IMR-90 (cell line): ENCODE results near the gene RLN3. TPM values are rescaled to one million over a fixed set of nuclear protein-coding genes. Genes with fewer than 3 reads are reported as not detected.

Experiments used
- ATAC-seq: fragments of 200-7000 bp; cut with Tn5 transposase; 2 replicates; pipeline ENCODE4 v1.9.1; 2020; ENCODE audit warnings: low read depth, mild to moderate bottlenecking, moderate library complexity
- BruUV-seq: library from RNA; stranded (reverse); fragments of 400-500 nt; replicated peaks from 2 replicates; lab custom pipeline; 2021; lab: Mats Ljungman, UMichigan
- CTCF ChIA-PET: fragments of 300-600 bp; formaldehyde crosslinking; extraction: SDS; loops from one replicate; lab custom pipeline; 2021; ENCODE audit warnings: antibody characterized with exemption; lab: Yijun Ruan, JAX
- POLR2A ChIA-PET: fragments of 300-600 bp; sonication (Branson Sonifier 250); formaldehyde crosslinking; loops from one replicate; lab custom pipeline; 2022; ENCODE audit warnings: antibody characterized with exemption; ENCODE audit not compliant: unreplicated experiment; lab: Charles Lee
- DNase-seq: peaks from one replicate; pipeline ENCODE4 v3.0.0; 2013
- H2AFZ ChIP-seq: replicated peaks from 2 replicates; pipeline ENCODE3; 2013; ENCODE audit warnings: low read length, mild to moderate bottlenecking; ENCODE audit not compliant: poor library complexity
- H2AK5ac ChIP-seq: 2 replicates; pipeline ENCODE4 v1.6.1; 2013; ENCODE audit warnings: low read depth, low read length, inconsistent platforms
- H2AK9ac ChIP-seq: replicated peaks from 2 replicates; pipeline ENCODE3; 2013; ENCODE audit warnings: mild to moderate bottlenecking, low read depth, low read length, moderate library complexity; ENCODE audit not compliant: poor library complexity
- H2BK120ac ChIP-seq: 2 replicates; pipeline ENCODE4 v1.6.1; 2013; ENCODE audit warnings: low read depth, low read length, inconsistent platforms
- H2BK15ac ChIP-seq: 3 replicates; pipeline ENCODE4 v1.6.1; 2013; ENCODE audit warnings: low read depth, low read length, inconsistent platforms
- H2BK20ac ChIP-seq: 2 replicates; pipeline ENCODE4 v1.6.1; 2013; ENCODE audit warnings: low read depth, mild to moderate bottlenecking, inconsistent platforms, low read length, moderate library complexity
- H2BK5ac ChIP-seq: 2 replicates; pipeline ENCODE4 v1.6.1; 2013; ENCODE audit warnings: mild to moderate bottlenecking, low read depth, low read length, inconsistent platforms; ENCODE audit not compliant: poor library complexity, severe bottlenecking
- H3K14ac ChIP-seq: replicated peaks from 2 replicates; pipeline ENCODE4 v1.6.1; 2013; ENCODE audit warnings: low read depth, low read length, inconsistent platforms
- H3K18ac ChIP-seq: 2 replicates; pipeline ENCODE4 v1.6.1; 2013; ENCODE audit warnings: low read depth, low read length, control low read depth
- H3K23ac ChIP-seq: 2 replicates; pipeline ENCODE4 v1.6.1; 2013; ENCODE audit warnings: low read depth, low read length, inconsistent platforms
- H3K27ac ChIP-seq: 2 replicates; pipeline ENCODE4 v1.5.1; 2013; ENCODE audit warnings: mild to moderate bottlenecking, control low read depth, low read length; ENCODE audit not compliant: insufficient read depth
- H3K27me3 ChIP-seq: 2 replicates; pipeline ENCODE4 v1.6.1; 2013; ENCODE audit warnings: low read length; ENCODE audit not compliant: control insufficient read depth, insufficient read depth
- H3K36me3 ChIP-seq: 2 replicates; pipeline ENCODE4 v1.6.1; 2013; ENCODE audit warnings: low read length, mixed read lengths; ENCODE audit not compliant: control insufficient read depth, insufficient read depth
- H3K4ac ChIP-seq: 2 replicates; pipeline ENCODE4 v1.6.1; 2013; ENCODE audit warnings: low read depth, low read length, inconsistent platforms
- H3K4me1 ChIP-seq: 2 replicates; pipeline ENCODE4 v1.6.1; 2013; ENCODE audit warnings: low read length, mixed read lengths; ENCODE audit not compliant: control insufficient read depth, insufficient read depth
- H3K4me2 ChIP-seq: 2 replicates; pipeline ENCODE4 v1.6.1; 2013; ENCODE audit warnings: low read depth, mild to moderate bottlenecking, control low read depth, low read length, moderate library complexity
- H3K4me3 ChIP-seq: 2 replicates; pipeline ENCODE4 v1.5.1; 2013; ENCODE audit warnings: low read depth, mild to moderate bottlenecking, control low read depth, low read length, moderate library complexity; ENCODE audit not compliant: insufficient read depth
- H3K56ac ChIP-seq: 2 replicates; pipeline ENCODE4 v1.6.1; 2013; ENCODE audit warnings: low read length, inconsistent platforms; ENCODE audit not compliant: insufficient read depth; ENCODE audit errors: extremely low read depth
- H3K79me1 ChIP-seq, 2 experiments: 2 replicates each; pipeline ENCODE4 v1.6.1; 2013; ENCODE audit warnings: low read length in 2 of 2, inconsistent platforms in 1 of 2, low read depth in 1 of 2
- H3K9ac ChIP-seq: 2 replicates; pipeline ENCODE4 v1.6.1; 2013; ENCODE audit warnings: low read depth, low read length, control low read depth
- H3K9me1 ChIP-seq: 2 replicates; pipeline ENCODE4 v1.6.1; 2013; ENCODE audit warnings: low read length, inconsistent platforms; ENCODE audit not compliant: insufficient read depth
- H3K9me3 ChIP-seq: 2 replicates; pipeline ENCODE4 v1.6.1; 2013; ENCODE audit warnings: low read length; ENCODE audit not compliant: control insufficient read depth, insufficient read depth
- H4K20me1 ChIP-seq: 2 replicates; pipeline ENCODE4 v1.6.1; 2013; ENCODE audit warnings: low read length, inconsistent platforms; ENCODE audit not compliant: insufficient read depth
- H4K5ac ChIP-seq: 2 replicates; pipeline ENCODE4 v1.6.1; 2013; ENCODE audit warnings: mild to moderate bottlenecking, low read depth, low read length, control low read depth
- H4K8ac ChIP-seq, 2 experiments: 2 replicates each; pipeline ENCODE4 v1.6.1; 2013; ENCODE audit warnings: low read depth in 2 of 2, low read length in 2 of 2, control low read depth in 1 of 2, inconsistent platforms in 1 of 2
- H4K91ac ChIP-seq: 2 replicates; pipeline ENCODE4 v1.6.1; 2013; ENCODE audit warnings: low read depth, low read length, inconsistent platforms; ENCODE audit not compliant: insufficient read depth
- whole genome bisulfite sequencing, 2 experiments: methylation state at CpG; one replicate each; pipeline versions ENCODE4 v1.1.5 to v1.1.7; 2013; ENCODE audit warnings: missing lambda C conversion rate in 2 of 2; ENCODE audit not compliant: insufficient read length in 1 of 2; ENCODE audit errors: extremely low coverage in 2 of 2; 5-methylcytosine and 5-hydroxymethylcytosine counted together
- dilution Hi-C: fragments of 300-500 bp; cut with HindIII; formaldehyde crosslinking; loops from one replicate; pipeline ENCODE4 v1.14.3; 2018; ENCODE audit warnings: low sequenced_read_pairs; ENCODE audit not compliant: unreplicated experiment
- in situ Hi-C: fragments of 300-500 bp; cut with MboI; formaldehyde crosslinking; loops from 3 replicates; pipeline ENCODE4 v1.14.3; 2019; ENCODE audit warnings: low sequenced_read_pairs, inconsistent platforms, mixed read lengths
- intact Hi-C: fragments of 100-400 bp; cut with micrococcal nuclease; formaldehyde crosslinking; loops from 2 replicates; pipeline ENCODE4 v1.10.0; 2022
- polyA plus RNA-seq, 3 experiments: library from polyadenylated mRNA; depleted of rRNA; stranded (reverse); fragments of >200 nt; gene quantifications; 2 replicates each; pipeline ENCODE4 v1.2.3, GENCODE V29; 2012; ENCODE audit warnings: low replicate concordance in 1 of 3
- total RNA-seq: library from RNA; depleted of rRNA; stranded (reverse); fragments of >200 nt; gene quantifications from 2 replicates; pipeline ENCODE4 v1.2.3, GENCODE V29; 2012
- TF ChIP-seq, protein P1 (sequence below): fragments of 150-350 bp; IDR thresholded peaks from 2 replicates; pipeline ENCODE4 v1.6.1; 2016; ENCODE audit warnings: low read depth, mild to moderate bottlenecking, low read length, moderate library complexity, borderline replicate concordance

Gene RLN3
- total and polyA plus RNA-seq, 2 of the 4 experiments (the other 2 are of a cell fraction): not detected

GRCh38 chr19:14052470-14052869 lies 24.5 kb downstream of the RLN3 start:
- Histone ChIP-seq H3K9me3 (peaks cover 2% of the 10 kb centered on the region; the same call in 1 of the 2 replicates), H3K79me1 (no peaks in the 10 kb centered on the region), H3K9me1 (no peaks in the 10 kb centered on the region), H4K8ac (no peak overlapping the region), H4K91ac (no peak overlapping the region), H3K27me3 (peaks cover 13% of the 10 kb centered on the region; the same call in 1 of the 2 replicates), H3K4me2 (no peak overlapping the region), H3K36me3 (no peaks in the 10 kb centered on the region), H3K27ac (no peak overlapping the region), H2BK15ac (no peak overlapping the region), H3K14ac (no peak overlapping the region), H2AK9ac (no peak overlapping the region), H2BK20ac (no peak overlapping the region), H2BK5ac (no peak overlapping the region), H3K18ac (no peak overlapping the region), H3K4me1 (no peaks in the 10 kb centered on the region), H3K56ac (no peak overlapping the region), H4K20me1 (no peaks in the 10 kb centered on the region), H3K4me3 (no peak overlapping the region), H2AK5ac (no peak overlapping the region), H4K5ac (no peak overlapping the region), H3K9ac (no peak overlapping the region), H2AFZ (no peak overlapping the region), H3K4ac (no peak overlapping the region), H2BK120ac (no peak overlapping the region), H3K23ac (no peak overlapping the region)
- POLR2A ChIA-PET: no interaction called here
- BruUV-seq: no TSS peak
- ATAC-seq (no peak), DNase-seq (no peak)
- WGBS, 2 experiments: 87% methylated on average over 3 of the region's 6 CpGs; no CpG with 5 or more reads in 1 of the 2 experiments
- intact Hi-C loops (no loop called here), in situ Hi-C loops (no loop called here), dilution Hi-C loops (no loop called here)
- CTCF ChIA-PET: interaction anchor here (0.5 kb wide), 1 partner anchor 91 kb away, joined by 3 read pairs; no protein-coding TSS in a partner anchor
- TF ChIP-seq, protein P1, sequence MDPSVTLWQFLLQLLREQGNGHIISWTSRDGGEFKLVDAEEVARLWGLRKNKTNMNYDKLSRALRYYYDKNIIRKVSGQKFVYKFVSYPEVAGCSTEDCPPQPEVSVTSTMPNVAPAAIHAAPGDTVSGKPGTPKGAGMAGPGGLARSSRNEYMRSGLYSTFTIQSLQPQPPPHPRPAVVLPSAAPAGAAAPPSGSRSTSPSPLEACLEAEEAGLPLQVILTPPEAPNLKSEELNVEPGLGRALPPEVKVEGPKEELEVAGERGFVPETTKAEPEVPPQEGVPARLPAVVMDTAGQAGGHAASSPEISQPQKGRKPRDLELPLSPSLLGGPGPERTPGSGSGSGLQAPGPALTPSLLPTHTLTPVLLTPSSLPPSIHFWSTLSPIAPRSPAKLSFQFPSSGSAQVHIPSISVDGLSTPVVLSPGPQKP: no peak
